OCI-M2 (cell line): ENCODE results near the gene RBFOX2.

Experiments used
- DNase-seq: peaks from one replicate; lab custom pipeline; 2025; ENCODE audit not compliant: unreplicated experiment; lab: John Stamatoyannopoulos, UW

Gene RBFOX2

GRCh38 chr22:35904752-35905151 lies 123.9 kb downstream of the RBFOX2 start:
- DNase-seq = no peak

- no peak for DNase-seq
Measured at GRCh38 chr22:35904336-35904692, 124.3 kb downstream of the RBFOX2 start.

- no peak for DNase-seq
Measured at GRCh38 chr22:35903571-35904335, 124.9 kb downstream of the RBFOX2 start.

GRCh38 chr22:35900483-35901168 lies 128.0 kb downstream of the RBFOX2 start:
- no peak for DNase-seq

- DNase-seq = no peak
Measured at GRCh38 chr22:35899736-35900135, 128.9 kb downstream of the RBFOX2 start.

- DNase-seq = no peak
Measured at GRCh38 chr22:35896111-35896705, 132.4 kb downstream of the RBFOX2 start.

GRCh38 chr22:35894937-35895708 lies 133.5 kb downstream of the RBFOX2 start:
- DNase-seq = no peak

GRCh38 chr22:35894464-35894878 lies 134.2 kb downstream of the RBFOX2 start:
- DNase-seq = no peak

- no peak for DNase-seq
Measured at GRCh38 chr22:35893698-35894097, 134.9 kb downstream of the RBFOX2 start.

- no peak for DNase-seq
Measured at GRCh38 chr22:35892192-35892591, 136.4 kb downstream of the RBFOX2 start.

GRCh38 chr22:35891442-35891841 lies 137.2 kb downstream of the RBFOX2 start:
- no peak for DNase-seq

- DNase-seq = no peak
Measured at GRCh38 chr22:35889071-35889470, 139.6 kb downstream of the RBFOX2 start.

- DNase-seq = no peak
Measured at GRCh38 chr22:35888181-35888870, 140.3 kb downstream of the RBFOX2 start.

GRCh38 chr22:35887296-35887875 lies 141.2 kb downstream of the RBFOX2 start:
- no peak for DNase-seq

- no peak for DNase-seq
Measured at GRCh38 chr22:35886309-35886708, 142.3 kb downstream of the RBFOX2 start.

GRCh38 chr22:35884529-35884928 lies 144.1 kb downstream of the RBFOX2 start:
- DNase-seq = no peak

GRCh38 chr22:35883031-35883620 lies 145.5 kb downstream of the RBFOX2 start:
- no peak for DNase-seq

- DNase-seq = no peak
Measured at GRCh38 chr22:35882211-35883030, 146.2 kb downstream of the RBFOX2 start.

GRCh38 chr22:35879351-35879750 lies 149.3 kb downstream of the RBFOX2 start:
- DNase-seq = no peak
